RWPE2 (cell line): ENCODE data around the gene WNK1.
A peak's percentile ranks its signal among the peaks of the same experiment; 100 is the strongest.

ENCODE experiments used
- ATAC-seq: fragments of 200-7000 bp; cut with Tn5 transposase; 3 replicates; pipeline ENCODE4 v1.9.1; 2021; ENCODE audit warnings: low read depth
- DNase-seq: peaks from one replicate; pipeline ENCODE4 v3.0.0-alpha.2; 2020; ENCODE audit warnings: low spot score
- H3K27ac ChIP-seq: fragments of 450-650 bp; 2 replicates; pipeline ENCODE4 v1.5.1; 2017; ENCODE audit warnings: mild to moderate bottlenecking; ENCODE audit not compliant: poor library complexity, severe bottlenecking
- H3K27me3 ChIP-seq: fragments of 250-450 bp; sonication (Bioruptor Pico); 2 replicates; pipeline ENCODE4 v1.5.1; 2021; ENCODE audit warnings: mild to moderate bottlenecking, moderate library complexity; ENCODE audit not compliant: insufficient read depth, poor library complexity, severe bottlenecking
- H3K36me3 ChIP-seq: fragments of 250-450 bp; sonication (Bioruptor Pico); 2 replicates; pipeline ENCODE4 v1.5.1; 2020; ENCODE audit warnings: low read depth, mild to moderate bottlenecking, moderate library complexity
- H3K4me1 ChIP-seq: fragments of 250-450 bp; sonication (Bioruptor Pico); 2 replicates; pipeline ENCODE4 v1.5.1; 2021; ENCODE audit warnings: mild to moderate bottlenecking, moderate library complexity; ENCODE audit not compliant: insufficient read depth, poor library complexity, severe bottlenecking
- H3K4me3 ChIP-seq: fragments of 250-450 bp; sonication (Bioruptor Pico); 2 replicates; pipeline ENCODE4 v1.5.1; 2021; ENCODE audit warnings: mild to moderate bottlenecking, moderate library complexity; ENCODE audit not compliant: severe bottlenecking
- H3K9me3 ChIP-seq: fragments of 250-450 bp; sonication (Bioruptor Pico); 2 replicates; pipeline ENCODE4 v1.5.1; 2021; ENCODE audit warnings: mild to moderate bottlenecking, moderate library complexity; ENCODE audit not compliant: severe bottlenecking
- CTCF ChIP-seq: fragments of 450-650 bp; IDR thresholded peaks from one replicate; pipeline ENCODE4 v1.5.1; 2017; ENCODE audit warnings: mild to moderate bottlenecking, moderate library complexity; ENCODE audit not compliant: poor library complexity, severe bottlenecking

The WNK1 gene

GRCh38 chr12:724194-724855, 28.1 kb upstream of the WNK1 start:
- Histone ChIP-seq H3K4me1 (peaks cover 16% of the 10 kb centered on the region), H3K36me3 (no peaks in the 10 kb centered on the region), H3K4me3 (no peak overlapping the region), H3K9me3 (no peaks in the 10 kb centered on the region), H3K27ac (no peak overlapping the region), H3K27me3 (no peaks in the 10 kb centered on the region)
- DNase-seq = no peak
- peak; percentile 95 for ATAC-seq
- no peak for TF ChIP-seq CTCF

GRCh38 chr12:725076-725475, 27.3 kb upstream of the WNK1 start:
- H3K27ac ChIP-seq = no peak overlapping the region
- H3K9me3 ChIP-seq = no peaks in the 10 kb centered on the region
- H3K4me3 ChIP-seq = no peak overlapping the region
- H3K27me3 ChIP-seq = no peaks in the 10 kb centered on the region
- H3K4me1 ChIP-seq = peaks cover 16% of the 10 kb centered on the region
- DNase-seq (no peak), ATAC-seq (no peak)
- TF ChIP-seq CTCF = no peak
- H3K36me3 ChIP-seq = no peaks in the 10 kb centered on the region

GRCh38 chr12:726281-727140, 25.9 kb upstream of the WNK1 start:
- Histone ChIP-seq H3K27ac (no peak overlapping the region), H3K9me3 (no peaks in the 10 kb centered on the region), H3K27me3 (no peaks in the 10 kb centered on the region), H3K4me3 (no peak overlapping the region), H3K4me1 (peaks cover 16% of the 10 kb centered on the region), H3K36me3 (no peaks in the 10 kb centered on the region)
- ATAC-seq (peak; percentile 58; the same call in 2 of the 3 replicates), DNase-seq (no peak)
- TF ChIP-seq CTCF = no peak

GRCh38 chr12:727321-727720, 25.1 kb upstream of the WNK1 start:
- DNase-seq (no peak), ATAC-seq (no peak)
- H3K4me1 ChIP-seq = peaks cover 16% of the 10 kb centered on the region
- no peaks in the 10 kb centered on the region for H3K36me3 ChIP-seq
- H3K27me3 ChIP-seq = no peaks in the 10 kb centered on the region
- no peak overlapping the region for H3K27ac ChIP-seq
- TF ChIP-seq CTCF = no peak
- no peak overlapping the region for H3K4me3 ChIP-seq
- no peaks in the 10 kb centered on the region for H3K9me3 ChIP-seq

GRCh38 chr12:728781-729180, 23.6 kb upstream of the WNK1 start:
- H3K27ac ChIP-seq = no peak overlapping the region
- ATAC-seq = no peak
- H3K4me3 ChIP-seq = no peak overlapping the region

More at GRCh38 chr12:728781-729180, 23.6 kb upstream of the WNK1 start:
- no peak for TF ChIP-seq CTCF
- Histone ChIP-seq H3K4me1 (peaks cover 16% of the 10 kb centered on the region), H3K9me3 (no peaks in the 10 kb centered on the region), H3K36me3 (no peaks in the 10 kb centered on the region), H3K27me3 (no peaks in the 10 kb centered on the region)
- no peak for DNase-seq
